HG02610 (cell line): Measurements from ENCODE around the gene IGFALS.

Source experiments
- ATAC-seq: cut with Tn5 transposase; IDR thresholded peaks from one replicate; pipeline ENCODE4 v1.9.1; 2021; ENCODE audit warnings: mild to moderate bottlenecking, moderate library complexity; ENCODE audit not compliant: unreplicated experiment

The IGFALS gene

DNA sequence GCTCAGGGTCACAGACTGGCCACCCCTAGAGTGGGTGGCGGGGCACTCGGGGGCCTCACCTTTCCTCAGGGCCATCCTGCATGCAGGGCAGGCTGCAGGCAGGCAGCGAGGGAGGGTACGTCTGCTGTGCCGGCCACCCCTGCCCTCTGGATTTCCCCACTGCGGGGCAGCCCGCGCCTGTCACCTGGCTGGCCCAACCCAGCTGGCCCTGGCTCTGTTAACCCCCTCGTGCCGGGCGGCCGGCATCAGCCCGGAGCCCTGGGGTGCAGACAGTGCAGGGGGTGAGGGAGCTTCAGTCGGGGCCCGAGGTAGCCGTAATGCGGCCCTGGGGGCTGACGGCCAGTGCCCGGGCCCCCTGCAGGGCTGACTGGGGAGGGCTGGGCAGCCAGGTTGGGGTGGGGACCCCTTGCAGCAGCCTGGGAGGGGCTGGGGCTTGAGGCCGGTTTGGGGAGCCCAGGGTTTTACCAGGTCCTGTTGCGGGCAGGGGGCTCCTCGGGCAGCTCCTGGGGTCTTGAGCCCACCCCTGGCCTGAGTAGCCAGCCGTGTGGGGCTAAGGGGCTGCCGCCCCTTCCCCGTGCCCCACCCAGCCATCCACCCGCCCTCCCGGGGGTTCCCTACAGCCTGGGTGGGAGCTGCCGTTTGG lies at the start of gene IGFALS:
TSS of gene IGFALS (minus strand) at position 128 of the 643 bp plus-strand sequence. CDS start at position 75, 53 bp downstream.
- no peak for ATAC-seq

DNA sequence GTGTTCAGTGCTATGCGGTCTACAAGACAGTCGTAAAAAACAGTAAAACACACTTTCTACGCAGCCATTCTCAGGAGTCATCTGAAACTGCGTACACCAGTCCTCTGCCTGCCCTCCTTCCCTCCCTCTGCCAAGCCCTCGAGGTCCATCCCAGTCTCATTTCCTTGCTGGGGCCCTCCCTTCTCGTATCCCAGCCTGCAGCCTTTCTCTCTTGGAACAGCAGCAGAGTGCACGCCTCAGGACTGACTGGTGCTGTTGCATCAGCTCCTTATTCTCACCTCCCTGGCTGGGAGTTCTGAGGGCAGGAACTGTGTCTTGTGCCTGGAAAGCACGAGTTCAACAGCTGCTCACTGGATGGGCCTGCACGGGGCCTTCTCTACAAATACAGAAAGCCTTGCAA lies 46.0 kb upstream of the IGFALS start:
- ATAC-seq: no peak

DNA sequence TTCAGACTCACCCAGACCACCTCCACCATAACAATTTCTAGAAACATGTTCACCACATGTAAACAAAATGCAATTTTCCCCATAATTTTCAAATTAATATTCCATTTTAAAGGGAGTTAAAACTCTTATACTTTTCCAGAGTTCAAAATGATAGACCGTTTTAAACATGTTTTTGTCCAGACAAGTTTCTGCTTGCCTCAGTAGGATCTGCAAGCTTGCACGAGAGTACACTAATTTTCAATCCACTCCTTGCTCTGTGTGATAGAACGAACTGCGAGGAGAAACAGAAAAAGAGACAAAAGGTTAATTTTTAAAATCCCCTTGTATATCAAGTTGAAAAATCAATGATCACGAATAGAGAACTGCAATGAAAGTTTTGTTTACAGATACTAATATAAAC lies 40.6 kb upstream of the IGFALS start:
- no peak for ATAC-seq

DNA sequence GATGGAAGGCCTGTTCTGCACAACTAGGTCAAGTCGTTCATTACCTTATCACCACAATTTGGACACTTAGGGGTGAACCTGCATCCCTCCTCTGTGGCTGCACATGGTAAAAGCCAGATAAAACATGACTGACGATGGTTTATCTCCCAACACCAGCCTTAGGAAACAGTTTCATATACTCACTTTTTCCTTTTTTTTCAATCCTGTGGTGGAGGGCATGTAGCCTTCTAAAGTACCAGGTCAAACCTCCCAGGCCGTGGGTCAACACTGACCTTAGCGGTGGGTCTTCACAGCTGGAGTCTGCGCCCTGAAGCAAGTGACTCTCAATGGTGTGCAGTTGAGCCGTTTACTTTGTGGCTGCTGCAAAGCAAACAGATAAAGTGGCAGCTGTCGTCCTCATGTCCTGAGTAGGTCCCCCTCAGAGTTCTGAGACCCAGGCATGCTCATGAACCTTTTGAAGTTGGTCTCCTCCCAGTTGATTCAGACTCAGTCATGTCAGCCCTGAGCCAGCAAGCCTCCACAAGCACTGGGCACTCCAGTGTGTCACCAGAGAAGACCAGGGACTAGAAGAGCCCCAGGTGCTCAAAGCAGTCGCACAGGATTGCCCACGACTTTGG lies 39.4 kb upstream of the IGFALS start:
- ATAC-seq: no peak

DNA sequence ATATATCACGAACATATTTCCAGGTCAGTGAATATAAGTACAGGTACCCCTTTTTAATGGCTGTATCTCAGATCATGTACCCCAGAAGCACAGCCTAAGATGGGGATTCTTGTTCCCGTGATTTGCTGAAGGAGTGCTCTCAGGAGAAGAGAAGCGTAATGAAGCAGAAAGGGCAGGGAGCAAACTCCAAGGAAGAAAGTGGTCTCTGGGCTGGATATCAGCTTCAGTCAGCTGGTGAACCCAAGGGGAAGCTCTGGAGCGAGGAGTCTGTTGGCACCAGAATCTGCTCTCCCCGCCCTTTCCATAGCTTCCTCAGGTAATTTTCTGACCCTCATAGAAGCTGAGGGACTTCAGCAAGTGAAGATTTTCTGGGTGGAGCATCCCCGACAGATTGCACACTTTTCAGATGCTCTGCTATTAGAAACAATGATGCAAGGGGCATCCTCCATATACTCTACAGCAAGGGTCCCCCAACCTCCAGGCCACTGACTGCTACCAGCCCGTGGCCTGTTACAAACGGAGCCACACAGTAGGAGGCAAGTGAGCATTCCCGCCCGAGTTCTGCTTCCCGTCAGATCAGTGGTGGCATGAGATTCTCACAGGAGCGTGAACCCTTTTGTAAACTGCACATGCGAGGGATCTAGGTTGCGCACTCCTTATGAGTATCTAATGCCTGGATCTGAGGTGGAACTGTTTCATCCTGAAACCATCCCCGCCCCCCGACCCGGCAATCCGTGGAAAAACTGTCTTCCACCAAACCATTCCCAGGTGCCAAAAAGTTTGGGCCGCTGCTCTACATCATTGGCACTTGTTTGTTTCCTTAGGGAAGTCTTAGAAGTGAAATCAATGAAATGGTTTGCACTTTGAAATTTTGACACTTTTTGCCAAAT lies 37.9 kb upstream of the IGFALS start:
- ATAC-seq: no peak

DNA sequence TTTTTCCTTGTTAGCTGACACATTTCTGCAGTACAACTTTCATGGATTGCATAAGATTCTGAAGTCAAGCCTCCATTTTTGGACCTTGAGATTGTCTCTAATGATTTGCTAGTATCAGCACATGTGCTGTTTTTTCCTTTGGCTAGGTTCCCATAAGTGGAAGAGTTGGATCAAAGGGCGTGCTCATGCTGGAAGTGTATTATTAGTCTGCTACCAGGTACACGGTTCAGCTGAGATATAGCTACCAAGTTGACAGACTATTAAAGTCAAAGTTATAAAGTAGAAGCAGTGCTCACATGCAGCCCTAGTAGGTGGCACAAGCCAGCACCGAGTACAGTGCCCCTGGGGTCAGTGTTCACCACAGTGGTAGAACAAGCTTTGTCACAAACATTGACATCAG lies 36.7 kb upstream of the IGFALS start:
- ATAC-seq: no peak

DNA sequence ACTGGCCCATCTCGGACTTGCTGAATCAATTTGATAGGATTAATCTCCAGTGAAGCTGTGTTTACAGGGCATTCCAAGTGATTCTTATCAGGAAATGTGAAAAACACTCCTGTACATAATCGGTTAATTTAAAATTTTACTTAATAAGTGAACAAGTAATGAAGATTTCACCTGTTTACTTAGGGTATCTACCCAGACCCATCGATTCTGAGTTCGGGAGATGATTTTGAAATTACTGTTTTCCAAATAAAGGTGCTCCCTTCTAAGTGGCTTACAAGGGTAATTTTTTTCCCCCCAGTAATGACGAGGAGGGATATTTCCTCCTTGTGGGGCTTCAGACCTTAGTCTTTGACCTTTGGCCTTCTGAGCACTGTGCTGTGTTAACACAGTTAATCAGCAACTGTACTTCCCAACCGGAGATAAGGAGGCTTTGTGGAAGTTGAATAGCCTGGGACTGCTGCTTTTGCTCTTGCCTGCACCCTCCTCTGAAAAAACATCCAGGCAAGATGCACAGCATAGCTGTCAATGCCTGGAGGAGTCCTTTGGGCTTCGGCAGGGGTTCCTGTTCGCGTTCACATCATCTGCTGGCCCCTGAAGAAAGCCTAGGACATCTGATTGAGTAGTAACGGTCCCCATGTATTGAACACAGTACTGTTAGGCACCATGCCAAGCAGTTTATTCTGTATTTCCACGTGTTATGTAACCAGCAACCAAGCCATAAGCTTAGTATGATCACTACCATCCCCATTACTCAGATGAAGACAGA lies 35.3 kb upstream of the IGFALS start:
- no peak for ATAC-seq

DNA sequence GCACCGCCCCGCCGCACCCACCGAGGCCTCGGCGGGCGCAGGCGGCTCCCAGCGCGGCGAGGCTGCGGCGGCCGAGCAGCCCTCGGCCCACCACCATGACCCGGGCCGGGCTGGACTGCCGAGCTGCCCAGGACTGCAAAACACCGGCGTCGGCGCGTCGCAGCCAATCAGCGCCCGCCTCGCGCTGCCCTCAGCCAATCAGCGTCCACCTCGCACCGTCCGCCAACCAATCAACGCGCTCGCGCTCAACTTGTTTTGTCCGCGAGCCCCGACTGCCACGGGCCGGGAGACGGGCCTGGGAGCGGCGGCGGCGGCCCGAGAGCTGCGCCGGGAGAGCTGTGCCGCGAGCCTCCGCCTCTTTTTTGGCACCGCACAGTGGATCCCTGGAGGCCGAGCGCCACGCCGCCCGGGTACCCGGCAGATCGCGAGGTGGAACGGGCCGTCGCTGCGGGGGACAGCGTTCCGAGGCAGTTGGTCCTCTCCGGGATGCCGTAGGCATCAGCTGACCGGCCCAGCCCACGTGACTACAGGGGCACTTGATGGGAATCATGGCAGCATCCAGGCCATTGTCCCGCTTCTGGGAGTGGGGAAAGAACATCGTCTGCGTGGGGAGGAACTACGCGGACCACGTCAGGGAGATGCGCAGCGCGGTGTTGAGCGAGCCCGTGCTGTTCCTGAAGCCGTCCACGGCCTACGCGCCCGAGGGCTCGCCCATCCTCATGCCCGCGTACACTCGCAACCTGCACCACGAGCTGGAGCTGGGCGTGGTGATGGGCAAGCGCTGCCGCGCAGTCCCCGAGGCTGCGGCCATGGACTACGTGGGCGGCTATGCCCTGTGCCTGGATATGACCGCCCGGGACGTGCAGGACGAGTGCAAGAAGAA lies 33.4 kb upstream of the IGFALS start, which contains the start of the genes FAHD1 and HAGH:
TSS of gene FAHD1 (plus strand) at position 516 of the 883 bp plus-strand sequence. CDS start at position 549, 33 bp downstream.
TSS of gene HAGH (minus strand) at position 135 of the 883 bp plus-strand sequence. CDS start at position 97, 38 bp downstream.
- ATAC-seq: peak; percentile 78

DNA sequence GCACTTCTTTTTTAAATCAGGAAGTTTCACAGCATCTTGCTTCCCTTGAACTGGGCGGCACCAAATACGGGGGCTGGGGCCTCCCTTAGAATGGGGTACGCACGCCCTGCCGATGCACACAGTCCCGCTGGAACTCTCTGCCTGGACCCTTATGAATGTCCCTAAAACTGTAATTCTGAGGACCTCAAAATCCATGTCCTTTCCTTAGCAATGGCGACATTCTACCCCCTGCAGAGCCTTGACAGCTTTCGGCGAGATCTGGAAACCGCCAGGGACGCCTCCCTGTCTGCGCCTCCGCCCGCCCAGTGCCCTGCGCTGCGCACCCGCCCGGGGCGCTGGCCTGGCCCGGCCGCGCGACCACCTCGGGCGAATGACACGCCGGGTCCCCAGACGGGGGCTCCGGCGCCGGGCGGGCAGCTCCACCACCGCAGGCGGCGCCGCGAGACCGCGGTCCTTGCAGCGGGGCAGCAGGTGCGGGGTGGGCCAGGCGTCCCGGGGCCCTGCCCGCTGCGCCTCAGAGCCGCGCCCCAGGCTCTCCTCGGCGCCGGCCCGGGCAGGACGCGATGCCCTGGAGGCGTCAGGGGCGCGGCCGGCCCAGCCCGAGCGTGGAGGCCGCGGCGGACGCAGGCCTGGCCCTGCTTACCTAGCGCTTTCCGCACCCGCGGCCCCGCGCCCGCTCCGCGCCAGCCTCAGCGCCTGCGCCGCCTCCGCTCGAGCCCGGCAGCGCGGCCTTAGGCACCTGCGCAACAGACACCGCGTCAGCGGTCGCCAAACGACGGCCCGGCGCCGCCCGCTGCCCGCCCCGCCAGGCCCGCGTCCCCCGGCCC lies 32.6 kb upstream of the IGFALS start:
- peak; percentile 36 for ATAC-seq

DNA sequence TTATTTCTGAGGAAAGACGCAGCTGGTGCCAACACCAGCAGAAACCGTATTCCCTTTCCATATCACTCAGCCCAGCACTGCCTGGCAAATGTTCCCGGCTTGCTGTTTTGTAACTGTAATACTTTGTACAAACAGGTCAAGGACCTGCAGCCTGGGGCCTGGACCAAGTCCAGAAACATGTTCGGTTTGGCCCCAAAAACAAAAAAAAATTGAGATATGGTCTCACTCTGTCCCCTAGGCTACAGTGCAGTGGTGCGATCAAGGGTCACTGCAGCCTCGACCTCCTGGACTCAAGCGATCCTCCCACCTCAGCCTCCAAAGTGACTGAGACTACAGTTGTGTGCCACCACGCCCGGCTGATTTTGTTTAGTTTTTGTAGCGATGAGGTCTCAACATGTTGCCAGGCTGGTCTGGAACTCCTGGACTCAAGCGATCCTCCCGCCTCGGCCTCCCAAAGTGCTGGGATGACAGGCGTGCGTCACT lies 31.9 kb upstream of the IGFALS start:
- no peak for ATAC-seq

DNA sequence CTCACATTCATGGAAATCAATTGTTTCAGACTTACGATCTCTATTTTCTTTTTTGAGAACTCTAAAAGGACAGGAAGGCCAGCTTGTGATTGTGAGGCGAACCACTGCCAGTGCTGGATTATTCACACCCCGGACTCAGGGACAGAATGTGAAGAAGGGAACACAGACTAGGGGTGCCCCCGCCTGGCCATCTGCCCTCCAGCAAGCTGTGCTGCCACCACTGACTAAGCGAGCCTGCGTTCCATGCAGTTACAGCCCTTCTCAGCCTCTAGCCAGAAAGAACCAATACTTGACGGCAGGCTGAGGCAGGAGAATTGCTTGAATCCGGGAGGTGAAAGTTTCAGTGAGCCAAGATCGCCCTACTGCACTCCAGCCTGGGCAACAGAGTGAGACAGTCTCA lies 30.3 kb upstream of the IGFALS start:
- no peak for ATAC-seq

DNA sequence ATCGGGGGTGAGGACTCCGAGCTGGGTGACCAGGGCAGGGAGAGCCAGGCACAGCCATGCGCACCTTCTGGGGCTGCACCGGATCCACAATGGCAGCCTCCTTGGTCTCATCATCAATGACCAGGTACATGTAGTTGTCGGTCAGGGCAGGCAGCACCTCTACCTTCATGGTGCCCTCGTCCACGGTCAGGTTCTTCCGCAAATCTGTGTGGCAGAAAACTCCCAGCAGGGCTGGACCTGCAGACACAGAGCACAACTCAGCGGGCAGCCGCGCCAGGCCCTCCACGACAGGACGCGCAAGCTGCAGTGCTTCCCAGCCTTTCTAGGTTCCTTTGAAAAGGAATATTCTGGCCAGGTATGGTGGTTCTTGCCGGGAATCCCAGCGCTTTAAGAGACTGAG lies 29.3 kb upstream of the IGFALS start:
- no peak for ATAC-seq

DNA sequence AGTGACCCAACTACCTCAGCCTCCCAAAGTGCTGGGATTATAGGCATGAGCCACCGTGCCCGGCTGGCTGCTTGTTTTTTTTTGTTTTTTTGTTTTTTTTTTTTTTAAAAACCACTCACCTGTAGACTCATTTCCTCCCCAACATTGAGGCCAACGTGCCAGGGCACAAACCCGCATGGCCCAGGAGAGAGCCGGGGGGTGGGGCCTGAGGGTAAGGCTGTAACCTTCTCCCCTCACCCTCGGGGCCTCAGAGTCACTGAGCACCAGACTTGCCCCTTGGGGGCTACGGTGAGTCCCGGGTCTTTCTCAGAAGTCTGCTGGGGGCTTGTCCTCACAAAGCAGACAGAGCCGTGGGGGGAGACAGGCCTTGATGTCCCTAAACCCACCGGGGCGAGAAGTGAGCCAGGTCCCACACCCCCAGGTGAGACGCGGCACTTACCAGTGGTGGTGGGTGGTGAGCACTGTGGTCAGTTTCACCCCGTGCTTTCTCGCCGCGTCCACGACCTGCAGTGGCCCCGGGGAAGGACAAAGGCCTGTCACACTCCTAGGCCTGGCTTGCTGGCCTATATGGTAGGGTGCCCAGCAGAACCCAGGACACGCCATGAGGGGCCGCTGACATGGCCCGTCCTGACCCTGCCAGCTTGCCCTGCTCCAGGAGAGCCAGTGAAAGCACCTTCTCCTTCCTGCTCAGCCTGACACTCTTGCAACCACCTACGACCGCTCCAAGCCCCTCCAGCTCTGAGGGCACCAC lies 28.5 kb upstream of the IGFALS start:
- ATAC-seq: no peak

DNA sequence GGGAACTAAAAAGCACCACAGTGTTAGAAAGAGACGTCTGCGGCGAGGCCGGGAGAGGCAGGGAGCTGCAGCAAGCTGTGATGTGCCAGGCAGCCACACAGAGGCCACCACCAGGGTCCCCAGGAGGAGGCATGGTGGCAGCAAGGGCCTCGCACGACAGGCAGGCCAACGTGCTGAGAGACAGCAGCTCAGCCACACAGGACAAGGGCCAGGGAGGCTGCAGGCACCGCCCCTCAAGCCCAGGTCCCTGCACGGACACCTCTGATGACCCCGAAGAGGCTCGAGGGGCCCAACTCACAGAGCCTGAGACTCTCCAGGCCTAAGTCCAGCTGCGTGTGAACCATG lies 27.4 kb upstream of the IGFALS start:
- ATAC-seq: no peak

DNA sequence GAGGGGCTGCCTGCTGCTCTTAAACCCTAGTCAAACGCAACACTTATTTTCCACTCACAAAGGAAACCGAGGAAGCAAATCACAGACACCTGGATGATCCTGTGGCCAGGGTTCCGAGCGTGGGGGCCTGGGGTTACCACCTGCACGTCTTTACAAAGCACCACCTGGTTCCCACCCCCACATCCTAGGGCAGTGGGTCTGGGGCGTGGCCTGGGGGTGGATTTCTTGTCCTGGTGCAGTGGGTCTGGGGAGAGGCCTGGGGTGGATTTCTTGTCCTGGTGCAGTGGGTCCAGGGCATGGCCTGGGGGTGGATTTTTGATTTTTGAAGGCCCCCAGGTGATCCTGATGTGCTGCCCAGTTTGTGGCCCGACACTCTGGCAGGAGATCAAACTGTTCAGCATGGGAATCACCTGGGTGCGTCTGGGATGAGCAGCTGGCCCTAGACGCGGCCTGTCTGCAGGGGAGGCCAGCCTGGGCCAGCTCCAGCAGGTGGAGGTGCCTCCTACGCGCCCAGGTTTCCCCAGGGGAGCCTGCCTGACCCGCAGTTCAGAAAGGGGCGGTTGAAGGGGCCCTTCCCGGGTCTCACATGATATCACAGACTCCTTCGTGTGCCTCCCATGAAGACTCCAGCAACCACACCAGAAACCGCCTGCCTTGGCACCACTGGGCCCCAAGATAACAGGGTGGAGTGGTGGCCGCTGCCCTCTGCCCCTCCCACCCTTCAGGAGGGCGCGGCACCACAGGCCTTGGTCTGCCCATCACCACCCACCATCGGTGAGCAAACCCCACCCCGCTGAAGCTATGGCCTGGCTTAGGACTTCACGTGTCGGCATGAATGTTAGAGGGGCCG lies 26.8 kb upstream of the IGFALS start:
- no peak for ATAC-seq

DNA sequence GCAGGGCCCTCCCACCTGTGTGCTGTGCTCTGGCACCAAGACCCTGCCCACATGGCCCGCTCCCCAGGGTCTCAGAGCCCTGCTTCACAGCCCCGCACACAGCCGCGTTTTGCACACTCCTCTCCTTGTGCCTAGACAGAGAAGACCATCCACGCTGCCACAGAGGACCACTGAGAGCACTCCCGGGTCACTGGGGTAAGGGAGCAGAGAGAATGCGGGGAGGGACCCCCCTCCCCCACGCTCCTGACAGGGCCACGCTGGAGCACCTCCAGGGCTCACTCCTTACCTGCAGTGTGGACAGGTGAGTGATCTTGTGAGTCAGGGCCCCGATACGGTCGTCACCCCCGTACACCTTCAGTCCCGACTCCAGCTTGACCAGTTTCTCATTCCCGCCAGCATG lies 26.1 kb upstream of the IGFALS start:
- no peak for ATAC-seq

DNA sequence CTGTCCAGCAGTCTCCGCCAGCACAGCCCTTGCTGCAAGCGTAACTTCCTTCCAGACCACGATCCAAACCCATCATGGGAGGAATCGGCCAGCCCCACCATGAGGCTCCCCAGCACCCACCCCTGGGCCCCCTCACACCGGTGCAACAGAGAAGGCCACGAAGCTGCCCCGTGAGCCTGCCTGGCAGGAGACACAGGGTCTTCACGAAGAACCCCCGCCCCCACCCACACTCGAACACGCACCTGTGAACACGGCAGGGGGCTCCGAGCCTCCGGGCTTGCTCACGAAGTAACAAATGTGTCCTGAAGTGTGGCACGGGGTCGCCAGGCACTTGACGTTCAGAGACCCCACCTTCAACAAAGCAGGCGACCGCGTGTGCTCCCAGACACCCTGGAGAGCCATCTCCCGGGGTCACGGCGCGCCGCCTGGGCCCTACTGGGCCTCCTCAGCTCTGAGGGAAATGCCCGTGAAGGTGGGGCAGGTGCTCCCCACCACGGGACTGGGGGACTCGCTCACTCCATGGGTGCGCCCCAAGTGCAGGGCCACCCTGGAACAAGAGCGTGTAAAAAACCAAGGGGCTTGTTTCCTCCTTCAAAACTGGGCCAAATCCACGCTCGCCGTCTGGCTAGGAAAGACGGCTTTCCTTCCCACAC lies 25.5 kb upstream of the IGFALS start:
- ATAC-seq: no peak
